HEK293 (cell line): ENCODE results near the gene ALG1.
A peak's percentile ranks its signal among the peaks of the same experiment; 100 is the strongest.

Experiments
- CTCF ChIA-PET: fragments of 350-600 bp; formaldehyde crosslinking; extraction: SDS; loops from one replicate; lab custom pipeline; 2021; ENCODE audit warnings: antibody characterized with exemption; lab: Yijun Ruan, JAX
- POLR2A ChIA-PET: fragments of 300-600 bp; formaldehyde crosslinking; extraction: SDS; loops from one replicate; lab custom pipeline; 2020; ENCODE audit warnings: antibody characterized with exemption, inconsistent platforms; lab: Yijun Ruan, JAX
- H3K27ac ChIP-seq: fragments of 200-500 bp; sonication (Bioruptor generic); 2 replicates; pipeline ENCODE4 v1.5.1; 2014; ENCODE audit warnings: low read depth, low read length, control low read depth, inconsistent platforms; ENCODE audit errors: extremely low read depth
- H3K36me3 ChIP-seq, 2 experiments: fragments of 200-500 bp in 1 of 2; sonication (Bioruptor generic) in 1 of 2; 1 replicate in 1 of 2; 2 replicates in 1 of 2; pipeline ENCODE4 v1.5.1; 2014 to 2017; ENCODE audit warnings: inconsistent platforms in 2 of 2, low read length in 2 of 2; ENCODE audit not compliant: control insufficient read depth in 2 of 2, insufficient read depth in 1 of 2
- H3K4me1 ChIP-seq: fragments of 200-500 bp; sonication (Bioruptor generic); 2 replicates; pipeline ENCODE4 v1.5.1; 2014; ENCODE audit warnings: mild to moderate bottlenecking, low read length, inconsistent platforms; ENCODE audit not compliant: control insufficient read depth, insufficient read depth
- H3K4me3 ChIP-seq: 2 replicates; pipeline ENCODE4 v1.5.1; 2011; ENCODE audit warnings: low read depth, mild to moderate bottlenecking, control low read depth, low read length, moderate library complexity
- H3K9me3 ChIP-seq: fragments of 200-500 bp; sonication (Bioruptor generic); 2 replicates; pipeline ENCODE4 v1.5.1; 2014; ENCODE audit warnings: low read depth, low read length, inconsistent platforms; ENCODE audit not compliant: control insufficient read depth, insufficient read depth
- BCL11B ChIP-seq: fragments of 450-650 bp; formaldehyde crosslinking; IDR thresholded peaks from 2 replicates; pipeline ENCODE4 v1.5.1; 2016; ENCODE audit warnings: low read depth, missing biosample characterization, missing genetic modification characterization
- GLIS1 ChIP-seq: fragments of 450-650 bp; formaldehyde crosslinking; IDR thresholded peaks from 2 replicates; pipeline ENCODE4 v1.5.1; 2016; ENCODE audit warnings: missing biosample characterization, missing genetic modification characterization
- KLF16 ChIP-seq: fragments of 450-650 bp; formaldehyde crosslinking; IDR thresholded peaks from 2 replicates; pipeline ENCODE4 v1.5.1; 2017; ENCODE audit warnings: missing biosample characterization, missing genetic modification characterization
- MYNN ChIP-seq: fragments of 450-650 bp; formaldehyde crosslinking; IDR thresholded peaks from 2 replicates; pipeline ENCODE4 v1.5.1; 2016; ENCODE audit warnings: missing biosample characterization, missing genetic modification characterization, borderline replicate concordance
- MZF1 ChIP-seq: fragments of 450-650 bp; formaldehyde crosslinking; IDR thresholded peaks from 2 replicates; pipeline ENCODE4 v1.5.1; 2017; ENCODE audit warnings: missing biosample characterization, missing genetic modification characterization, borderline replicate concordance
- OSR2 ChIP-seq: fragments of 450-650 bp; formaldehyde crosslinking; IDR thresholded peaks from 2 replicates; pipeline ENCODE4 v1.5.1; 2016; ENCODE audit warnings: missing biosample characterization, missing genetic modification characterization
- RBAK ChIP-seq: fragments of 450-650 bp; formaldehyde crosslinking; IDR thresholded peaks from 2 replicates; pipeline ENCODE4 v1.5.1; 2016; ENCODE audit warnings: missing biosample characterization, missing genetic modification characterization
- SCRT1 ChIP-seq: fragments of 450-650 bp; formaldehyde crosslinking; IDR thresholded peaks from 2 replicates; pipeline ENCODE4 v1.5.1; 2016; ENCODE audit warnings: missing biosample characterization, missing genetic modification characterization, borderline replicate concordance
- SCRT2 ChIP-seq: fragments of 450-650 bp; formaldehyde crosslinking; IDR thresholded peaks from 2 replicates; pipeline ENCODE4 v1.5.1; 2016; ENCODE audit warnings: missing biosample characterization, missing genetic modification characterization
- YY1 ChIP-seq: fragments of 450-650 bp; formaldehyde crosslinking; IDR thresholded peaks from 2 replicates; pipeline ENCODE4 v1.5.1; 2018; ENCODE audit warnings: missing biosample characterization, missing genetic modification characterization
- ZBTB20 ChIP-seq: fragments of 450-650 bp; formaldehyde crosslinking; IDR thresholded peaks from 2 replicates; pipeline ENCODE4 v1.5.1; 2016; ENCODE audit warnings: missing biosample characterization, missing genetic modification characterization
- ZIC2 ChIP-seq: fragments of 450-650 bp; formaldehyde crosslinking; IDR thresholded peaks from 2 replicates; pipeline ENCODE4 v1.5.1; 2016; ENCODE audit warnings: missing biosample characterization, missing genetic modification characterization
- ZNF132 ChIP-seq: fragments of 450-650 bp; formaldehyde crosslinking; IDR thresholded peaks from 2 replicates; pipeline ENCODE4 v1.5.1; 2017; ENCODE audit warnings: missing biosample characterization, missing genetic modification characterization, borderline replicate concordance
- ZNF174 ChIP-seq: fragments of 450-650 bp; formaldehyde crosslinking; IDR thresholded peaks from 2 replicates; pipeline ENCODE4 v1.5.0; 2017; ENCODE audit warnings: missing biosample characterization, mild to moderate bottlenecking, missing genetic modification characterization
- ZNF664 ChIP-seq: fragments of 450-650 bp; formaldehyde crosslinking; IDR thresholded peaks from 2 replicates; pipeline ENCODE4 v1.5.1; 2016; ENCODE audit warnings: missing biosample characterization, missing genetic modification characterization
- ZNF701 ChIP-seq: fragments of 450-650 bp; formaldehyde crosslinking; IDR thresholded peaks from 2 replicates; pipeline ENCODE4 v1.5.1; 2016; ENCODE audit warnings: missing biosample characterization, missing genetic modification characterization
- ZSCAN16 ChIP-seq: fragments of 450-650 bp; formaldehyde crosslinking; IDR thresholded peaks from 2 replicates; pipeline ENCODE4 v1.5.1; 2016; ENCODE audit warnings: missing biosample characterization, missing genetic modification characterization
- ZXDB ChIP-seq: fragments of 450-650 bp; formaldehyde crosslinking; IDR thresholded peaks from 2 replicates; pipeline ENCODE4 v1.5.1; 2016; ENCODE audit warnings: missing biosample characterization, missing genetic modification characterization
- TF ChIP-seq, protein P1 (sequence below): fragments of 450-650 bp; formaldehyde crosslinking; IDR thresholded peaks from 2 replicates; pipeline ENCODE4 v1.5.1; 2017; ENCODE audit warnings: missing biosample characterization, missing genetic modification characterization
- TF ChIP-seq, protein P2 (sequence below): fragments of 450-650 bp; formaldehyde crosslinking; IDR thresholded peaks from 2 replicates; pipeline ENCODE4 v1.5.1; 2016; ENCODE audit warnings: missing biosample characterization, missing genetic modification characterization
- TF ChIP-seq, protein P3 (sequence below): fragments of 450-650 bp; formaldehyde crosslinking; IDR thresholded peaks from 2 replicates; pipeline ENCODE4 v1.5.1; 2016; ENCODE audit warnings: missing biosample characterization, missing genetic modification characterization
- TF ChIP-seq, protein P4 (sequence below): fragments of 450-650 bp; formaldehyde crosslinking; IDR thresholded peaks from 2 replicates; pipeline ENCODE4 v1.5.1; 2016; ENCODE audit warnings: missing biosample characterization, missing genetic modification characterization
- TF ChIP-seq, protein P5 (sequence below): fragments of 450-650 bp; formaldehyde crosslinking; optimal IDR thresholded peaks from 2 replicates; pipeline ENCODE3; 2016; ENCODE audit warnings: missing biosample characterization, mild to moderate bottlenecking, missing genetic modification characterization
- TF ChIP-seq, protein P6 (sequence below): fragments of 450-650 bp; formaldehyde crosslinking; IDR thresholded peaks from 2 replicates; pipeline ENCODE4 v1.5.1; 2016; ENCODE audit warnings: missing biosample characterization, missing genetic modification characterization
- TF ChIP-seq, protein P7 (sequence below): fragments of 450-650 bp; IDR thresholded peaks from 2 replicates; pipeline ENCODE4 v1.5.1; 2018; ENCODE audit warnings: missing biosample characterization, mild to moderate bottlenecking, missing genetic modification characterization
- TF ChIP-seq, protein P8 (sequence below): fragments of 450-650 bp; formaldehyde crosslinking; IDR thresholded peaks from 2 replicates; pipeline ENCODE4 v1.5.1; 2017; ENCODE audit warnings: missing biosample characterization, missing genetic modification characterization

The ALG1 gene

DNA sequence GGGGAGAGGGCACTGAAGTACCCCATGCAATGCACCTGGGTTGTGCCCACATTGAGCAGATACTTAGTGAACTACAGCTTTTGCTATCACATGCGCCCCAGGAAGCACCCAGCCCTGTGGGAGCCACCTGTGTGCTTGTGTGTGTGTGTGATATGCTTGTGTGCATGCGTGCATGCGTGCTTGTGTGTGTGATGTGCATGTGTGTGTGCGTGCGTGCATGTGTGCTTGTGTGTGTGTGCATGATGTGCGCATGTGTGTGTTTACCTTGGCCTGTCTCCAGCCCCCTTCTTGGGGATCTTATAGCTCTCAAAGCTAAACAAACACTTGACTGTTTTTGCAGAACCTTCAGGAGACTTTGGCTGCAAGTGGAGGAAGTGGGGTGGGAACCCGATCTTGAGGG, 6.7 kb upstream of the ALG1 start:
- CTCF ChIA-PET = interaction anchor here (0.6 to 1.2 kb wide), 3 partner anchors 10 to 547 kb away, joined by 3 read pairs; no protein-coding TSS in a partner anchor
- peak; percentile 43 for TF ChIP-seq ZIC2 (tag by site-specific recombination)
- 0 out of 2 replicates have a peak, but pooled peaks have one; percentile 16 for TF ChIP-seq BCL11B (tag by site-specific recombination)
- TF ChIP-seq, protein P1, sequence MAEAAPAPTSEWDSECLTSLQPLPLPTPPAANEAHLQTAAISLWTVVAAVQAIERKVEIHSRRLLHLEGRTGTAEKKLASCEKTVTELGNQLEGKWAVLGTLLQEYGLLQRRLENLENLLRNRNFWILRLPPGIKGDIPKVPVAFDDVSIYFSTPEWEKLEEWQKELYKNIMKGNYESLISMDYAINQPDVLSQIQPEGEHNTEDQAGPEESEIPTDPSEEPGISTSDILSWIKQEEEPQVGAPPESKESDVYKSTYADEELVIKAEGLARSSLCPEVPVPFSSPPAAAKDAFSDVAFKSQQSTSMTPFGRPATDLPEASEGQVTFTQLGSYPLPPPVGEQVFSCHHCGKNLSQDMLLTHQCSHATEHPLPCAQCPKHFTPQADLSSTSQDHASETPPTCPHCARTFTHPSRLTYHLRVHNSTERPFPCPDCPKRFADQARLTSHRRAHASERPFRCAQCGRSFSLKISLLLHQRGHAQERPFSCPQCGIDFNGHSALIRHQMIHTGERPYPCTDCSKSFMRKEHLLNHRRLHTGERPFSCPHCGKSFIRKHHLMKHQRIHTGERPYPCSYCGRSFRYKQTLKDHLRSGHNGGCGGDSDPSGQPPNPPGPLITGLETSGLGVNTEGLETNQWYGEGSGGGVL (tag by site-specific recombination) = peak; percentile 91
- TF ChIP-seq, protein P2, sequence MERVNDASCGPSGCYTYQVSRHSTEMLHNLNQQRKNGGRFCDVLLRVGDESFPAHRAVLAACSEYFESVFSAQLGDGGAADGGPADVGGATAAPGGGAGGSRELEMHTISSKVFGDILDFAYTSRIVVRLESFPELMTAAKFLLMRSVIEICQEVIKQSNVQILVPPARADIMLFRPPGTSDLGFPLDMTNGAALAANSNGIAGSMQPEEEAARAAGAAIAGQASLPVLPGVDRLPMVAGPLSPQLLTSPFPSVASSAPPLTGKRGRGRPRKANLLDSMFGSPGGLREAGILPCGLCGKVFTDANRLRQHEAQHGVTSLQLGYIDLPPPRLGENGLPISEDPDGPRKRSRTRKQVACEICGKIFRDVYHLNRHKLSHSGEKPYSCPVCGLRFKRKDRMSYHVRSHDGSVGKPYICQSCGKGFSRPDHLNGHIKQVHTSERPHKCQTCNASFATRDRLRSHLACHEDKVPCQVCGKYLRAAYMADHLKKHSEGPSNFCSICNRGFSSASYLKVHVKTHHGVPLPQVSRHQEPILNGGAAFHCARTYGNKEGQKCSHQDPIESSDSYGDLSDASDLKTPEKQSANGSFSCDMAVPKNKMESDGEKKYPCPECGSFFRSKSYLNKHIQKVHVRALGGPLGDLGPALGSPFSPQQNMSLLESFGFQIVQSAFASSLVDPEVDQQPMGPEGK (tag by site-specific recombination) = peak; percentile 73
- 0 out of 2 replicates have a peak, but pooled peaks have one; percentile 17 for TF ChIP-seq ZBTB20
- TF ChIP-seq SCRT2 = peak; percentile 82
- peak; percentile 61; the same call in 1 of the 2 replicates for TF ChIP-seq ZSCAN16 (tag by site-specific recombination)
- TF ChIP-seq, protein P3, sequence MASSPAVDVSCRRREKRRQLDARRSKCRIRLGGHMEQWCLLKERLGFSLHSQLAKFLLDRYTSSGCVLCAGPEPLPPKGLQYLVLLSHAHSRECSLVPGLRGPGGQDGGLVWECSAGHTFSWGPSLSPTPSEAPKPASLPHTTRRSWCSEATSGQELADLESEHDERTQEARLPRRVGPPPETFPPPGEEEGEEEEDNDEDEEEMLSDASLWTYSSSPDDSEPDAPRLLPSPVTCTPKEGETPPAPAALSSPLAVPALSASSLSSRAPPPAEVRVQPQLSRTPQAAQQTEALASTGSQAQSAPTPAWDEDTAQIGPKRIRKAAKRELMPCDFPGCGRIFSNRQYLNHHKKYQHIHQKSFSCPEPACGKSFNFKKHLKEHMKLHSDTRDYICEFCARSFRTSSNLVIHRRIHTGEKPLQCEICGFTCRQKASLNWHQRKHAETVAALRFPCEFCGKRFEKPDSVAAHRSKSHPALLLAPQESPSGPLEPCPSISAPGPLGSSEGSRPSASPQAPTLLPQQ = peak; percentile 47; the same call in 1 of the 2 replicates
- TF ChIP-seq GLIS1 (tag by site-specific recombination) = peak; percentile 68
- no peak for TF ChIP-seq MYNN (tag by site-specific recombination)
- TF ChIP-seq, protein P4, sequence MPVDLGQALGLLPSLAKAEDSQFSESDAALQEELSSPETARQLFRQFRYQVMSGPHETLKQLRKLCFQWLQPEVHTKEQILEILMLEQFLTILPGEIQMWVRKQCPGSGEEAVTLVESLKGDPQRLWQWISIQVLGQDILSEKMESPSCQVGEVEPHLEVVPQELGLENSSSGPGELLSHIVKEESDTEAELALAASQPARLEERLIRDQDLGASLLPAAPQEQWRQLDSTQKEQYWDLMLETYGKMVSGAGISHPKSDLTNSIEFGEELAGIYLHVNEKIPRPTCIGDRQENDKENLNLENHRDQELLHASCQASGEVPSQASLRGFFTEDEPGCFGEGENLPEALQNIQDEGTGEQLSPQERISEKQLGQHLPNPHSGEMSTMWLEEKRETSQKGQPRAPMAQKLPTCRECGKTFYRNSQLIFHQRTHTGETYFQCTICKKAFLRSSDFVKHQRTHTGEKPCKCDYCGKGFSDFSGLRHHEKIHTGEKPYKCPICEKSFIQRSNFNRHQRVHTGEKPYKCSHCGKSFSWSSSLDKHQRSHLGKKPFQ (tag by site-specific recombination) = peak; percentile 62; the same call in 1 of the 2 replicates
- TF ChIP-seq MZF1 = peak; percentile 46; the same call in 1 of the 2 replicates
- TF ChIP-seq, protein P5, sequence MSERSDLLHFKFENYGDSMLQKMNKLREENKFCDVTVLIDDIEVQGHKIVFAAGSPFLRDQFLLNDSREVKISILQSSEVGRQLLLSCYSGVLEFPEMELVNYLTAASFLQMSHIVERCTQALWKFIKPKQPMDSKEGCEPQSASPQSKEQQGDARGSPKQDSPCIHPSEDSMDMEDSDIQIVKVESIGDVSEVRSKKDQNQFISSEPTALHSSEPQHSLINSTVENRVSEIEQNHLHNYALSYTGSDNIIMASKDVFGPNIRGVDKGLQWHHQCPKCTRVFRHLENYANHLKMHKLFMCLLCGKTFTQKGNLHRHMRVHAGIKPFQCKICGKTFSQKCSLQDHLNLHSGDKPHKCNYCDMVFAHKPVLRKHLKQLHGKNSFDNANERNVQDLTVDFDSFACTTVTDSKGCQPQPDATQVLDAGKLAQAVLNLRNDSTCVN = peak; percentile 28
- no peak for TF ChIP-seq ZNF174 (tag by site-specific recombination)
- TF ChIP-seq ZNF701 (tag by site-specific recombination) = peak; percentile 80; the same call in 1 of the 2 replicates
- TF ChIP-seq, protein P6, sequence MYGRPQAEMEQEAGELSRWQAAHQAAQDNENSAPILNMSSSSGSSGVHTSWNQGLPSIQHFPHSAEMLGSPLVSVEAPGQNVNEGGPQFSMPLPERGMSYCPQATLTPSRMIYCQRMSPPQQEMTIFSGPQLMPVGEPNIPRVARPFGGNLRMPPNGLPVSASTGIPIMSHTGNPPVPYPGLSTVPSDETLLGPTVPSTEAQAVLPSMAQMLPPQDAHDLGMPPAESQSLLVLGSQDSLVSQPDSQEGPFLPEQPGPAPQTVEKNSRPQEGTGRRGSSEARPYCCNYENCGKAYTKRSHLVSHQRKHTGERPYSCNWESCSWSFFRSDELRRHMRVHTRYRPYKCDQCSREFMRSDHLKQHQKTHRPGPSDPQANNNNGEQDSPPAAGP = no peak
- TF ChIP-seq, protein P7, sequence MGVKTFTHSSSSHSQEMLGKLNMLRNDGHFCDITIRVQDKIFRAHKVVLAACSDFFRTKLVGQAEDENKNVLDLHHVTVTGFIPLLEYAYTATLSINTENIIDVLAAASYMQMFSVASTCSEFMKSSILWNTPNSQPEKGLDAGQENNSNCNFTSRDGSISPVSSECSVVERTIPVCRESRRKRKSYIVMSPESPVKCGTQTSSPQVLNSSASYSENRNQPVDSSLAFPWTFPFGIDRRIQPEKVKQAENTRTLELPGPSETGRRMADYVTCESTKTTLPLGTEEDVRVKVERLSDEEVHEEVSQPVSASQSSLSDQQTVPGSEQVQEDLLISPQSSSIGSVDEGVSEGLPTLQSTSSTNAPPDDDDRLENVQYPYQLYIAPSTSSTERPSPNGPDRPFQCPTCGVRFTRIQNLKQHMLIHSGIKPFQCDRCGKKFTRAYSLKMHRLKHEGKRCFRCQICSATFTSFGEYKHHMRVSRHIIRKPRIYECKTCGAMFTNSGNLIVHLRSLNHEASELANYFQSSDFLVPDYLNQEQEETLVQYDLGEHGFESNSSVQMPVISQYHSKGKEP (tag by site-specific recombination) = peak; percentile 58; the same call in 1 of the 2 replicates
- TF ChIP-seq, protein P8, sequence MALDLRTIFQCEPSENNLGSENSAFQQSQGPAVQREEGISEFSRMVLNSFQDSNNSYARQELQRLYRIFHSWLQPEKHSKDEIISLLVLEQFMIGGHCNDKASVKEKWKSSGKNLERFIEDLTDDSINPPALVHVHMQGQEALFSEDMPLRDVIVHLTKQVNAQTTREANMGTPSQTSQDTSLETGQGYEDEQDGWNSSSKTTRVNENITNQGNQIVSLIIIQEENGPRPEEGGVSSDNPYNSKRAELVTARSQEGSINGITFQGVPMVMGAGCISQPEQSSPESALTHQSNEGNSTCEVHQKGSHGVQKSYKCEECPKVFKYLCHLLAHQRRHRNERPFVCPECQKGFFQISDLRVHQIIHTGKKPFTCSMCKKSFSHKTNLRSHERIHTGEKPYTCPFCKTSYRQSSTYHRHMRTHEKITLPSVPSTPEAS = peak; percentile 97
- peak; percentile 49; the same call in 1 of the 2 replicates for TF ChIP-seq SCRT1
- no peak for TF ChIP-seq ZNF132 (tag by site-specific recombination)
- TF ChIP-seq YY1 (tag by site-specific recombination) = no peak
- peak; percentile 59 for TF ChIP-seq OSR2
- 0 out of 2 replicates have a peak, but pooled peaks have one; percentile 50 for TF ChIP-seq KLF16 (tag by site-specific recombination)
- no peak for TF ChIP-seq RBAK (tag by site-specific recombination)
- TF ChIP-seq ZNF664 (tag by site-specific recombination) = peak; percentile 92; the same call in 1 of the 2 replicates
- TF ChIP-seq ZXDB (tag by site-specific recombination) = peak; percentile 62

More for the DNA sequence above, 6.7 kb upstream of the ALG1 start:
- Histone ChIP-seq H3K4me1 (peaks cover 14% of the 10 kb centered on the region), H3K9me3 (no peaks in the 10 kb centered on the region), H3K4me3 (no peak overlapping the region), H3K27ac (no peak overlapping the region), H3K36me3 (no peaks in the 10 kb centered on the region)
- POLR2A ChIA-PET = no interaction called here
